Measurements from ENCODE around the gene NFAM1.

NFAM1 gene

DNA sequence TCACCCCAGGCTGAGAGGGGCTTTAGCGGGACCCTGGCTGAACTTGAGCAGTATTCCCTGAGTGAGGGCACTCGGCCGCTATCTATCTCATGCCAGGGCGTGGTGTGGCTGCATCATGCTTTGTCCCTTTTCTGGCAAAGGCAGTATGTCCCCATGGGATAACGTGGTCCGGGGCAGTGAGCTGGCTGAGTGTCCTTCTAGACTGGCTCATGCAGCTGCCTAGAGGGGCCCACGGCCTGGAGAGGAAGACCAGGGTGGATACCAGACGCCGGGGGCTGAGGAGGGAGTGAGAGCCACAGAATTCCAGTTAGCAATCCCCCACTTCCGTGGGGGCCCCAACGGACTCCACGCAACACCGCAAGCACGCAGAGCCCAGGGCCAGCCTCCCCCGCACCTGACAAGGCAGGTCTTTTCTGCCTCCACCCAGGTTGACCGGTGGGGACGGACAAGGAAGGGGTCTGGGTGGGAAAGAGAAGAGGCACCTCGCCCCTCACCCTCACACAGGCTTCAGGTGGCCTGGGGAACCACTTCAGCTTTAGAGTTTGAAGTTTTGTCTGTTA, 15.5 kb downstream of the NFAM1 start:
- no peak for DNase-seq (ENCODE audit: low read depth, low spot score)

DNA sequence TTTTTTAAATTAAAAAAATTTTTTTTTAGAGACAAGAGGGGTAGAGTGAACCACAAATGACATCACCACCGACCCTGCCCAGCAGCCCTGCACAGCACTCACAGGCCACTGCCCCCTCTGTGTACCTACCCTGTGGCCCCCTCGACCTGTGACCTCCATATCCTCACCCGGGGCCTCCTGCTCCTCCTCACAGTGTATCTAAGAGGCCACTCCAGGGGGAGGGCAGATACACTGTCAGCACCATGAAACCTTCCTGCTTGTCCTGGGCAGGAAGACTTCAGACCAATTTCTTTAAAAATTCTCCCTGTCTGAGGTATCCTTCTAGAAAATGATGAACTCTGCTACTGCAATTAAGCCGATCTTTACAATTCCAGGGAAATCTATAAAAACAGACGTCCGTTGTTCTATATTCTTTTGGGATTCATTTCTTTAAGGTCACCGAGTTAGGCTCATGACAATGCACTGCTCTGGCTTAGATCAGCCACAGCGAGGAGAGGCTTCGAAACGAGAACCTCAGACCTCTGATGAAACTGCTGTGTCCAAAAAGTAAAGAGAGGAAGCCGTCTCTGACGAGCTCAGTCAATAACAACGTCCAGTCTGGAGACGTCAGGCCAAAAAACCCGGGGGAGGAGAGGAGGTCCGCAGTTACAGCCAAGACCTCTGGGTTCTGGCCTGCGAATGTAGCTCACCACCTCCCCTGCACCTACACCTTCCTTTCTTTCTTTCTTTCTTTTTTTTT, 17.5 kb downstream of the NFAM1 start:
- DNase-seq (ENCODE audit: low read depth, low spot score): no peak

DNA sequence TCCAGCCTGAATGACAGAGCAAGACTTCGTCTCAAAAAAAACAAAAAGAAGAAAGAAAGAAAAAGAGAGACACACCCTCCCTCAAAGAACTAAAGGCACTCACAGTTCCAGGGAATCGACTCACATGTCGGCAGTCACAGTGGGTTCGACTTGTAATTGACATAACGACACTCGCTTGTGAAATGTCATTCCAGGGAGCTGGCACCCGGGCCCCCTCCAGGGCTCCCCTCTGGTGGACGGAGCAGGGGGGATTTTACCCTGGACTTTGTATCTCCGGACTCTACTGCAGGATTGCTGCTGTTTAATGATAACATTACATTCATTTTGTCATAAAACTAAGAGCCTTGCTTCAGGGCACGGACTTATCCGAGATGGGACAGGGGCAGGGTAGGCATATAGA, 18.2 kb downstream of the NFAM1 start:
- no peak for DNase-seq (ENCODE audit: low read depth, low spot score)

DNA sequence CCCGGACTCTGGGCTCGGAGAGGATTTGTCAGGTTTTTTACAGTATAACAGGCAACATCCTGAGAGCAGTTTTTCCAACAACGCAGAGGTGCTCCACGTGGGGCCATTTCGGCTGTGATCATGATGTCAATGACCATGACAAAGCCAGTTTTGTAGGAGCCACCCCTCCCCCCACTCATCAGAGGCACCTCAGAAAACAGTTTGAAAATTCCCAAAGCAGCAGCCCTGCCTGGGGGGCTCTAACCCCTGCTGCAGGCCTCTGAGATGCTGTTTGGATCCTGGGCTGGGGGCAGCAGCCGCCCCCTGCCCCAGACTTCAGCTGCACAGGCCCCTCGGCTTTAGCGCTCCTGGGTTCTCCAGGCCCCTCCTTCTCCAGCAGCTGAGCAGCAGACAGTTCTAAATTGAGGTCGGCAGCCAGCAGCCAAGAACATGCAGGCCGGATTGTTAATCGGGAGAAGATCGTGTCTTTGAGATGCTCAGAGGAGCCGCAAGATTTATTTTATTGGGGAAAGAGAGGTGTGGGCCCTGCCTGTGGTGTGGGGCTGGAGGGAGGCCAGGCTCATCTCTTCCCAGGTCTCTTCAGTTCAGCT, 19.4 kb downstream of the NFAM1 start:
- no peak for DNase-seq (ENCODE audit: low read depth, low spot score)

DNA sequence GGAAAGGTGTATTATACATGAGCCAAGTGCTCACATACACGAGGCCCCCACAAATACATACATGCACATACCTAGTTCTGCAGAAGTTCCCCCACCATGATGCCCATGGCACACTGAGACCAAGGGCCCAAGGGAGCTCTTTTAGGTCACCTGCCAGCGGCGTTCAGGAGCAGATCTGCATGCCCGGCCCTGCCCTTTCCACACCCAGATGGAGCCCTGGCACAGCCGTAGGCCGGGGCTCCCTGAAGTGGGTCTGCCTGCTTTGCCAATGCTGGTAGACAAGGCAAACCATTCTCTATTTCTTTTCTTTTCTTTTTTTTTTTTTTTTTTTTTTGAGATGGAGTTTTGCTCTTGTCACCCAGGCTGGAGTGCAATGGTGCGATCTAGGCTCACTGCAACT, 21.5 kb downstream of the NFAM1 start:
- DNase-seq (ENCODE audit: low read depth, low spot score): no peak

DNA sequence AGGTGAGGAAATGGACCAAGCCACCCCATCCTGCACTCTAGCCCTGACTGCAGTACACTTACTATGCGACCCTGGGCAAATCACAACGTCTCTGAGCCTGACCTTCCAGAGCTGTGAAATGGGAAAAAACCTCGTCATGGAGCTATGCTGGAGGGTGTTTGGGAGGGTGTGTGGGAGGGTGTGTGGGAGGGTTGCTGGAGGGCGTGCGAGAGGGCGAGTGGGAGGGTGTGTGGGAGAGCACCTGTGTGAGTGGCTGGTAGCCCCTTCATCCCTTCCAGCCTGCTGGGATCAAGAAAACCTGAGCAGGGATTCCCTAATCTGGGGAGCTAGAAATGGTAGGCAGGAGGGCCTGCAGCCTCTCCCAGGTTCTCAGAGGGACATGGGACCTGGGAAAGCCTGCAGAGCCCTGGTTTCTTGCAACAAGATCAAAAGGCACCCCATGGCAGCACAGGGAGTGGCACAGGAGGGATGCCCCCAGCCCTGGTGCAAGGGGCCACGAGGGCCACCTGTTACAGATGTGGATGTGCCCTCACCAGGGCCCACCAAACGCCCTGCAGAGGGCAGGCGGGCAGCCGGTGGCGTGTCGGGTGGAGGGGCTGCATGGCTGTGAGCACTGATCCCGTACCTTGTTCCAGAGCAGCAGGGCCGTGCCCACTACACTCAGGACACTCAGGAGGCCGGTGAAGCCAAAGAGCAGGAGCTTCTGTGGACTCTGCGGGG, 23.2 kb downstream of the NFAM1 start:
- DNase-seq (ENCODE audit: low read depth, low spot score): no peak

DNA sequence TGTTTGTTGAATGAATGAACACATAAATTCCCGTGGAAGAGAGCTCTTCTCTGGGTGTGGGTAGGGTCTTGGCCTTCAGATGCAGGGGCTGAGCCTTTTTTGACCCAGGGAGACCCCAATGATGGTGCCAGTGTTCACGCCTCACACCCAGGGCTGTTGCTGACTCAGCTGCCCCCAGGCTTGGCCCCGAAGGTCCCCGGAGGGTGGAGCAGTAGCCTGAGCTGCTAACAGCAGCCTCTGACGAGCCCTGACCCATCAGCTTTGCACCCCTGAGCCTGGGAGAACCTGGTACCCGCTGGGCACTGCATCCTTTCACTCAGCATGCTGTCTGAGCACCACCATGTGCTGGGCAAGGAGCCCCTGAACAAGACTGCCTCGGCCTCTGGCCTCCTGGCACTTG, 23.9 kb downstream of the NFAM1 start:
- no peak for DNase-seq (ENCODE audit: low read depth, low spot score)

DNA sequence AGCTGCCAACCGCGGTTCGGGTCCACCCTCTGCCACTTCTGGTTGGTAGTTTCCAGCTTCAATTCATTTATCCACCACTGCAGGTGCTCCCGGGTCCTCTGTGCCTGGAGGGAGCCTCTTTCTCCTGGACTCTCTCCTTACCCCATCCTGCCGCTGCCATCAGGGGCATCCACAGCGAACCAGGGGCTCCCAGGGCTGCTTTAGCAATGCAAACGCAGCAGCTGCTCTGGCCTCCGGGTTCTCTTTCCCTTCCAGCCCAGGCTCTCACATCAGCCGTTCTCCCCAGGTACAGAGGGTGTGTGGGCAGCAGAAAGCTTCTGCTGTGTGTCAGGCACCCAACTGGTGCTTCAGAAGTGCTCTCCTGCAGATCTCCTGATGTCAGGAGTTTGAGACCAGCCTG, 27.9 kb downstream of the NFAM1 start:
- no peak for DNase-seq (ENCODE audit: low read depth, low spot score)

DNA sequence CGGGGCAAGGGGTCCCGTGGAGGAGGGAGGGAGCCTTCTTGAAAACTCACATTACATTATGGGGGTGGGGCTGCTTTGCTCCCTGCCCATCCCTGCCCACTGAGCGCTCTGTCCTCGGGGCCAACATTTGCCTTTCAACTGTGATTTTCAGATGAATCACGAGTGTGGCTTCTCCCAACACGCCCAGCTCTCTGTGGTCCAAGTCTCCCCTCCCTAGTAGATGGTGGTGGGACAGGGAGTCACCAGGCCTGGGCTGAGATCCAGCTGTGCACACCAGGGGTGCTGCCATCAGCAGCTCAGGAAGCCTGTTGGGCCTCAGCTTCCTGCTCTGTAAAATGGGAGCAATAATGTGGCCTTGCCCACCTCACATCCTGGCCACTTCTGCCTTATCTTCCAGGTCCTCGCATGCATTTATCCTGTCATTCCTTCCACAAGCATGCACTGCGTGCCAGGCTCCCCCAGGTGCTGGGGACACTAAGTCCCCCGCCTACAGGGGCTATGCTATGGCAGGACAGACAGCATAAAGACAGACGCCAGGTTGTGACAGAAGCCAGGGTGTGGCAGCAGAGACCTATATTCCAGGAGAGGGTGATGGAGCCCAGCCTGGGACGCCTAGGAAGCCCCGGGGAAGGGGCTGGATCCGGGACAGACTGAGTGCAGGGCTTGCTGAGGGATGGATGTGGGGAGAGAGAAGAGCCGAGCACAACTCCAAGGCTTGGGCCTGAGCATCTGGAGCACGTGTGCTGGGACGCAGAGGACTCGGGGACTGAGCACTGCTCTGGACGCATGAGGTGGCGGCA, 30.5 kb downstream of the NFAM1 start:
- no peak for DNase-seq (ENCODE audit: low read depth, low spot score)

DNA sequence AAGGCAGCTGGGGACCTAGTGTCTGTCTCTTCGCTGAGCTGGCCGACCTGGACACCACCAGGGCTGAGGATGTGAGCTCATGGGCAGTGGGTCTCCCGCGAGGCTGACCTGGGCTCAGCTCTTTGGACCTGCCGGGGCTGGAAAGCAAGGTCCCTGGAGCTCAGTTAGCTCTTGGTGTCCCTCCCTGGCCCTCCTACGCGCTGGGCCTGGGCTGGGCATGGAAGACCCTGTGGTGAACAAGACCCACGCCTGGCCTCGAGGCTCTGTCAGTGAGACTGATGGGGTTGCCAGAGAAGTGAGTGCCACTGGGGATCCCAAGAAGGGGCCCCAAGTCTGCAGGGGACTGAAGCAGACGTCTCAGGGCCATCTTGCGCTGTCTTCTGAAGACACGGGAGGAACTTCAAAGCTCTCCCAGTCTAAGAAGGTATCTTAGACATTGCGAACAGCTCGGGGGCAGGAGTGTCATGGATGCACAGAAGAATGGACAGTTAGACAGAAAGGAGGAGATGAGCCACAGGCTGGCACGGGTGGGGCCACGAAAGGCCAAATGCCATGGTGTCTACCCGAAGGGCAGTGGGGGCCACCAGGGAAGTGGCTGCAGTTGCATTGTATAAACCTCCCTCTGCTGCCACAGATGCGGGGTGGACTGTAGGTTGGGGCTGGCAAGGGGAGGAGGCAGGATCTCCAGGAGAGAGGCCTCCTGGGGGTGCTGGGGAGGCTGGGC, 31.2 kb downstream of the NFAM1 start:
- DNase-seq (ENCODE audit: low read depth, low spot score): no peak

DNA sequence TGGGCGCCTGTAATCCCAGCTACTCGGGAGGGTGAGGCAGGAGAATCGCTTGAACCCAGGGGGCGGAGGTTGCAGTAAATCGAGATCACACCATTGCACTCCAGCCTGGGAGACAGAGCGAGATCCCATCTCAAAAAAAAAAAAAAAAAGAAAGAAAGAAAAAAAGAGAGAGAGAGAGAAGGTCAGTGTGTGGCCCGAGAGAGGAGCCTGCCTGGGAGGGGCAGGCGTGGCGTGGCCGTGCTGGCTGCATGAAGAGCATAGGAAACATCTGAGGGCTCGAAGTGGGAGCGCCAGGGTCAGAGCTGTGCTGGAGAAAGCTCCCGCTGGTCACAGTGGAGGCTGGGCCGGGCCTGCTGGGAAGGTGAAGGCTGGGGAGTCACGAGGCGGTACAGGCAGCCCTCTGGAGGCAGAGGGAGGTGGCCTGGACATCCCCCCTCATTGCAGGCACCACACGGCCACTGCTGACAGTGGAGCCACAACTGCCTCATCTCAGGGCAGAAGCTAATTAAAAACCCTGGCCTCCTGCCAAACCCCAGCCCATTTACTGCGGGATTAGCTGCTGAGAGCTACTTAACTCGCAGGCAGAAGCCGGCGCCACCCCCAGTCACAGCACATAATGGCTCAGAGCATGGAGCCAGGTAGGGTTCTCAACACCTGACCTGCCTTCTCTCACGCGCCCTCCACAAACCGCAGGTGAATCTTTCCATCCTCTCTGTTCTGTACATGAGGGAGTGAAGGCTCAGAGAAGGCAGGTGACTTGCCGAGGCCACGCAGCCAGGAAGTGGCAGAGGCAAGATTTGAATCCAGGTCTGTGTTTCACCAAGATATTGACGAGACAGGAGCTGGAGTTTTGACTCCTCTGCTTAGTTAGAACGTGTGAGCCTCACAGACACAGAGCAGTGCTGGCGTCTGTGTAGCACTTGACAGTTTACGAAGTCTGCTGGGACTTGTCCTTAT, 32.6 kb downstream of the NFAM1 start:
- no peak for DNase-seq (ENCODE audit: low read depth, low spot score)

DNA sequence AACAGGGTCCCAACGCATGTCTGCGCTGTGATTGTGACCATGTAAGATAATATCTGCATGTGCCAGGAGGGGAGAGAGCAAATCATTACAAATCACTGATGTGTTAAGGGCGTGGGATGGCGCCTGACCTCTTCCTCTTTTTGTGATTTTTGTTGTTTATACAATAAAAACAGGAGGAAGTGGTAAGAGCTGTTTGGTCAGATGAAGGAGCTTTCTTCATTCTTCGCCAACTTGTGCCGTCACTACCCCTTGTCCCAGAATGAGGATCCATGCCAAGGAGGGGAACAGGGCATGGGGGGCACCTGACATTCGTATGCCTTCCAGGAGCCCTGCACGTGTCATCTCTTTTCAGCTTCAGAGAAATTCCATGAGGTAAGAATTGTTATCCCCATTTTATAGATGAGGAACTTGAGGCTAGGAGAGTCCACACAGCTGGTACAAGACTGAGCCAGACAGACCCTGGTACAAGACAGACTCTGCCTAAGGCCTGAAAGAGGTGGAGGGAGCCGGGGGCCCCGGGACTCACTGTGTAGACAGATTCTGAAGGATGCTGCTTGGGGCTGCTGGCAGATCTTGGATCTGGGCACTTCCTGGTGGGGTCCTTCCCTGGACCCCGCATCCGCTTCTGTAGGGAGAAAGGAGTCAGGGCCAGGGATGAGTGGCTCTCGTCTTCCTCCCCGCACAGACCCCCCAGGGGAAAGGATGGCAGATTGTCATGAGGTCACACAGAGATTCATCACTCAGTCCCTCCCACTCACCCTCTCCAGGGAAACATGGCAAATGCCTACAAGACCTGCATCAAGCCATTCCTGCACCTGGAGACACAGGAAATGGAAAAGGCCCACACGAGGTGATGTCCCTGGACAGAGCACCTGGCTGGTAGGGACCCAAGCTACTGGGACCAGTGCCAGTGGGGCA, 34.6 kb downstream of the NFAM1 start:
- no peak for DNase-seq (ENCODE audit: low read depth, low spot score)

DNA sequence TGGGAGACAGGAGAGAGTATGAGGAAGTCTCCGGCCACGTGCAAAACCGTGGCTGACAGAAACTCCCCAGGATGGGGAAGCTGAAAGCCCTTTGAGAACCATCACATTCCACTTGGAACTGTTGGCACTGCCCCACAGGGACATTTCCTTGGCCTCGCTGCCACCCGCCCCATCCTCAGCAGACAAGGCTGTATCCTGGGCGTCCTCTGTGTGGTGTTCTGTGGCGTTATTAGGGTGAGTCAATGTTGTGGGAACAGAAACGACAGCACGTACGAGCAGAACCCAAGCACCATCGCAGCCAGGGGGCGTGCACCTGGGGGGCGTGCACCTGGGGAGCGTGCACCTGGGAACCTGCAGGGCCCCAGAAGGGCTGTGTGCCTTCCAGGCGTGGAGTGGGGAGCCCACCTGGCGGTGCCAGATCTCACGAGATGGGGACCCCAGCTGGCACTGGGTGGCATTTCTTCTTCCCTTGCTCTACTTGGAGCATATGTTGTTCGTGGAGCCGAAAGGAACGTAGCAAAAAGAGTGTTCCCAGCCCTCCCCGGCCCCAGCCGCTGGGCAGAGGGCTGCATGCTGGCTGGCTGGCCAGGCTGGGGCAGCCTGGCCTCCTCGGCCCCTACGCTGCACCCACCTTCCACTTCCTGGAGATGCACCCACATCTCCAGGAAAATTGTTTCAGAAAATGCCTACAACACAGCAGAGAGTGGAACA, 35.4 kb downstream of the NFAM1 start:
- DNase-seq (ENCODE audit: low read depth, low spot score): no peak

DNA sequence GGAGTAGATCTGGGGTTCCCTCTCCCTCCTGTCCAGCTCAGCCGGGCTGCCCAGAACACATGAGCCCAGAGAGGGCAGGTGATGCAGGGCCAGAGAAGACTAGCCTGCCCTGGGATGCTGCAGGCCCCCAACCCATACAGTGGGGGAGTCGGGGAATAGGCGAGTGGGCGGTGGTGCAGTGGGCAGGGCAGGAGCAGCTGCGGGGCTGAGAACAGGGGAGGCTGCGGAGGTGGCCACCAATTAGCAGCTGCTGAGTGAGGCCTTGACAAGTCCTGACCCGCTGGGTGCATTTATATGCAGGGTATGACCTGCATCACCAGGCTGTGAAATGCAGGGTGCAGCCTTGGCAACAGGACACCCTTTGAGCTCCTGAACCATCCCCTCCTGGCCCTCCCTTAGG, 43.1 kb downstream of the NFAM1 start:
- no peak for DNase-seq (ENCODE audit: low read depth, low spot score)

DNA sequence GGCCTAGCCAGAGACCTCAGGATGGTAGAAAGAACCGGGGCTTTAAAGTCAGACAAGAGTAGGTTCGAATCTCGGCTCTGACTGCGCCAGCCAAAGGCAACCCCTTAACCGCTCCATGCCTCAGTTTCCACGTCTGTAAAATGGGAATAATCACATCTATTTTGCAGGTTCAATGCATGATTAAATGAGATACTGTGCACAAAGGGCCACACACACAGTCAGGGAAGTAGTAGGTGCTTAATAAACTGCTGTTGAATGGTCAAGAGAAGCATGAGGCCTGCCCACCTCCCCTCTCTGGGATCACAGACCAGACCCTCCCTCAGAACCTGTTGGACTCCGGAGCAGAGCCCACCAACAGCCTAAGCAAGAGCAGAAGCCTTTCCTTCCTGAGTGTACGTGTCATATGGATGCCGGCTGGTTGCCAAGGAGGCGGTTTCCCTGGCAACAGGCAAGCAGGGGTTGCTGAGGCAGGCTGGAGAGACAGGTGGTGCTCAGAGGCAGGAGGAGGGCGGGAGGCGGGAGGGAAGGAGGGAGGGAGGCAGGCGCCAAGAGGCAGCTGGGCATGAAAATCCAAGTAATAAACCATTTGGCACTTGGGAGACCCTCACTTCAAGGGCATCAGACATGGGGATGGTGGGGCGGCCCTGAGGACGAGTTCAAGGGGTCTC, 43.9 kb downstream of the NFAM1 start:
- DNase-seq (ENCODE audit: low read depth, low spot score): no peak

DNA sequence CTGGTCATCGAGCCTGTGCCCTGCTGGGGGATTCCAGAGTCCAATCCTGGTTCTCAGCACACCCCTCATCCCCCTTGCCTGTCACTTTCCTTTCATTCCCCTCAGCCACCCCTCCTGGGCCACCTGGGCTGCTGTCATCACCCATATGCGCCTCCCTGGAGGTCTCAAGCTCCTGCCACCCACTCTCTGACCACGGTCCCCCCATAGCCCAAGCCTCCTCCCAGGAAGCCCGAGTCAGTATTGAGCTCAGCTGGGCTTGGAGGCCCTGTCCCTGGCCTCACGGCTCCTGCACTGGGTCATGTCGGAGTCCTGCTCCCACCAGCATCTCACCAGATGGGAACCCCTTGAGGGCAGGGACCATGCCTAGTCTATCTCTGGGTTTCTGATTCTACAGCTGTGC, 44.6 kb downstream of the NFAM1 start:
- no peak for DNase-seq (ENCODE audit: low read depth, low spot score)

DNA sequence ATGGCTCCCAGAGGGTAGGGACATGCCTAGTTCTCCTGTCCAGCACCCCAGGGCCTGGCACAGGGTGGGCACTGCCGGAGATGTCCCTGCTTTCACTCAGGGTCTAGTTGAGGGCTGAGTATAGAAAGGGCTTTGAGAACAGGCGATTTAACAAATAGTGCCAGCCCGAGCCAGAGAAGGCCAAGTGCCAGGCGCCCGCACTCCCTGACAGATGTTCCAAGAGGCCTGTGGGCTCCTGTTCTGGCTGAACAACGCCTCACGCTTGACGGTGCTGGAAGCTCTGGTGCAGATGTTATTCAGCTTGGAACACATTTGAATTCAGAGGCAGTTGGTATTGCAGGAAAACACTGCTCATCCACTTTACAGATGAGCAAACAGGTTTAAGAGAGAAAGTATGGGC, 46.5 kb downstream of the NFAM1 start:
- DNase-seq (ENCODE audit: low read depth, low spot score): no peak

DNA sequence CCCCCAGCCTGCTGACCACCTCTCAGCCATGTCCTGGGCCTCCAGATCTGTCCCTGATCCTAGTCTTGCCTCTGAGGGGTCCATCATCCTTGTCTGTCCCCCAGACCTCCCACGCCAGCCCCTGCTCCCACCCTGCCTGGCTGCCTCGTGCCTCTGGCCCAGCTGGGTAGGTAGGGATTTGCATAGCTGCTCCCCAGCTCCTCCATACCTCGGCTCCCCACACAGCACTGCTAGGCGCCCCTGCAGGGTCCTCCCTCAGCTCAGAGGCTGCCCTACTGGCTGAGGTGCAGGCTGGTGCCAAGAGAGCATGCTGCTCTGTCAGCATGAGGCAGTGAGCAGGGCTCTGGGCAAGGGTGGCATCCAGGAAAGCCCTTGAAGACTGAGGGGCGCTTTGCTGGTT, 47.7 kb downstream of the NFAM1 start:
- no peak for DNase-seq (ENCODE audit: low read depth, low spot score)
